ENCODE measurements around the gene LGALS3BP. TPM values are rescaled to one million over a fixed set of nuclear protein-coding genes. Genes with fewer than 3 reads are reported as not detected.
"Not testable (repeated sequence)": the region's sequence is repeated elsewhere in the genome, so short reads cannot be mapped to it uniquely, and the experiment has no call there.

The LGALS3BP gene
- total RNA-seq, 1 experiment from 2014 or later: 57.9 TPM

DNA sequence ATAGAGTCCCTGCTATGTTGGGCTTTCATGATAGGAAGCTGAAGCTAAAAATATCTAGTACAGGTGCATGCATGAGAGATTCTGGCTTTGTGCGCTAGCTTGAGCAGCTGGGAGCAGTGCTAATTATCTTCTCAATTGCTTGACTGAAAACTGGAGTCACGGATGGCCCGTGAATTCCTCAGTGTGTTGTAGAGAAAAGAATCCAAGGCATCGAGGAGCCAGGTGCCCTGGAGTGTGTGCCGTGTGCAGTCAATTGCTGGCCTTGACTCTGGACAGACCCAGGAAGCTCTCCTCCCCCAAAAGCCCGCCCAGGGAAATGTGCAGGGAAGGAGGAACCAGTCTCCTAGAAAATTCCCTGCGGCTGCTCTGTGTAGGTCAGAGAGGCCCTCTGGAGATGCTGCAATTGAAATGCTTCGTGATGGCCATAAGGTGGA, 14.2 kb downstream of the LGALS3BP start:
- ATAC-seq: no peak
- POLR2A ChIA-PET: interaction anchor here (0.6 kb wide), 1 partner anchor 390 kb away, joined by 3 read pairs; no protein-coding TSS in a partner anchor
- Mint-ChIP-seq H3K4me1 (no peaks in the 10 kb centered on the region), H3K36me3 (no peaks in the 10 kb centered on the region), H3K27me3 (ENCODE audit: low read depth) (no peaks in the 10 kb centered on the region; the same call in 1 of the 2 replicates), H3K4me3 (no peak overlapping the region), H3K9me3 (no peaks in the 10 kb centered on the region), H3K27ac (no peak overlapping the region)
- DNase-seq (ENCODE audit: low spot score): no peak
- CTCF ChIA-PET: interaction anchor here (0.6 to 2.1 kb wide), 6 partner anchors 9 to 789 kb away, joined by 3 to 10 read pairs (median 3); partner anchors contain the start of gene LGALS3BP
- TF ChIP-seq JAZF1 (CRISPR knock-in tag; IDR thresholded peaks at IDR 0.05): no peak
- TF ChIP-seq, protein P1, sequence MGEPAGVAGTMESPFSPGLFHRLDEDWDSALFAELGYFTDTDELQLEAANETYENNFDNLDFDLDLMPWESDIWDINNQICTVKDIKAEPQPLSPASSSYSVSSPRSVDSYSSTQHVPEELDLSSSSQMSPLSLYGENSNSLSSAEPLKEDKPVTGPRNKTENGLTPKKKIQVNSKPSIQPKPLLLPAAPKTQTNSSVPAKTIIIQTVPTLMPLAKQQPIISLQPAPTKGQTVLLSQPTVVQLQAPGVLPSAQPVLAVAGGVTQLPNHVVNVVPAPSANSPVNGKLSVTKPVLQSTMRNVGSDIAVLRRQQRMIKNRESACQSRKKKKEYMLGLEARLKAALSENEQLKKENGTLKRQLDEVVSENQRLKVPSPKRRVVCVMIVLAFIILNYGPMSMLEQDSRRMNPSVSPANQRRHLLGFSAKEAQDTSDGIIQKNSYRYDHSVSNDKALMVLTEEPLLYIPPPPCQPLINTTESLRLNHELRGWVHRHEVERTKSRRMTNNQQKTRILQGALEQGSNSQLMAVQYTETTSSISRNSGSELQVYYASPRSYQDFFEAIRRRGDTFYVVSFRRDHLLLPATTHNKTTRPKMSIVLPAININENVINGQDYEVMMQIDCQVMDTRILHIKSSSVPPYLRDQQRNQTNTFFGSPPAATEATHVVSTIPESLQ (CRISPR knock-in tag; IDR thresholded peaks at IDR 0.05): no peak
- TF ChIP-seq NFYB (CRISPR knock-in tag; conservative IDR thresholded peaks at IDR 0.05; ENCODE audit: low read depth): no peak
- TF ChIP-seq, protein P2, sequence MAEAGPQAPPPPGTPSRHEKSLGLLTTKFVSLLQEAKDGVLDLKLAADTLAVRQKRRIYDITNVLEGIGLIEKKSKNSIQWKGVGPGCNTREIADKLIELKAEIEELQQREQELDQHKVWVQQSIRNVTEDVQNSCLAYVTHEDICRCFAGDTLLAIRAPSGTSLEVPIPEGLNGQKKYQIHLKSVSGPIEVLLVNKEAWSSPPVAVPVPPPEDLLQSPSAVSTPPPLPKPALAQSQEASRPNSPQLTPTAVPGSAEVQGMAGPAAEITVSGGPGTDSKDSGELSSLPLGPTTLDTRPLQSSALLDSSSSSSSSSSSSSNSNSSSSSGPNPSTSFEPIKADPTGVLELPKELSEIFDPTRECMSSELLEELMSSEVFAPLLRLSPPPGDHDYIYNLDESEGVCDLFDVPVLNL (CRISPR knock-in tag; IDR thresholded peaks at IDR 0.05; ENCODE audit: borderline replicate concordance, low read depth): no peak
- TF ChIP-seq EMX1 (CRISPR knock-in tag; IDR thresholded peaks at IDR 0.05): no peak
- TF ChIP-seq, protein P3, sequence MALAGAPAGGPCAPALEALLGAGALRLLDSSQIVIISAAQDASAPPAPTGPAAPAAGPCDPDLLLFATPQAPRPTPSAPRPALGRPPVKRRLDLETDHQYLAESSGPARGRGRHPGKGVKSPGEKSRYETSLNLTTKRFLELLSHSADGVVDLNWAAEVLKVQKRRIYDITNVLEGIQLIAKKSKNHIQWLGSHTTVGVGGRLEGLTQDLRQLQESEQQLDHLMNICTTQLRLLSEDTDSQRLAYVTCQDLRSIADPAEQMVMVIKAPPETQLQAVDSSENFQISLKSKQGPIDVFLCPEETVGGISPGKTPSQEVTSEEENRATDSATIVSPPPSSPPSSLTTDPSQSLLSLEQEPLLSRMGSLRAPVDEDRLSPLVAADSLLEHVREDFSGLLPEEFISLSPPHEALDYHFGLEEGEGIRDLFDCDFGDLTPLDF (CRISPR knock-in tag; IDR thresholded peaks at IDR 0.05): no peak
- TF ChIP-seq MYBL2 (CRISPR knock-in tag; IDR thresholded peaks at IDR 0.05): no peak
- no peak for TF ChIP-seq ZNF281 (CRISPR knock-in tag; IDR thresholded peaks at IDR 0.05)
- no peak for TF ChIP-seq TEAD4 (CRISPR knock-in tag; IDR thresholded peaks at IDR 0.05)
- TF ChIP-seq RELA (CRISPR knock-in tag; IDR thresholded peaks at IDR 0.05; ENCODE audit: borderline replicate concordance): no peak
- no peak for TF ChIP-seq ZNF416 (CRISPR knock-in tag; IDR thresholded peaks at IDR 0.05)
- TF ChIP-seq KAT7 (CRISPR knock-in tag; IDR thresholded peaks at IDR 0.05; ENCODE audit: borderline replicate concordance): no peak
- TF ChIP-seq JUN (CRISPR knock-in tag; IDR thresholded peaks at IDR 0.05): no peak
- TF ChIP-seq NR2C2 (CRISPR knock-in tag; IDR thresholded peaks at IDR 0.05): no peak
- no peak for TF ChIP-seq SMAD4 (CRISPR knock-in tag; IDR thresholded peaks at IDR 0.05)
- TF ChIP-seq, protein P4, sequence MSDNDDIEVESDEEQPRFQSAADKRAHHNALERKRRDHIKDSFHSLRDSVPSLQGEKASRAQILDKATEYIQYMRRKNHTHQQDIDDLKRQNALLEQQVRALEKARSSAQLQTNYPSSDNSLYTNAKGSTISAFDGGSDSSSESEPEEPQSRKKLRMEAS (CRISPR knock-in tag; IDR thresholded peaks at IDR 0.05): no peak

GRCh38 chr17:78963378-78963777, 16.3 kb downstream of the LGALS3BP start:
- TF ChIP-seq E2F5 (CRISPR knock-in tag; IDR thresholded peaks at IDR 0.05) (no peak), SMAD3 (CRISPR knock-in tag; IDR thresholded peaks at IDR 0.05; ENCODE audit: borderline replicate concordance) (no peak), ZNF425 (CRISPR knock-in tag; conservative IDR thresholded peaks at IDR 0.05) (no peak), NR2C2 (CRISPR knock-in tag; IDR thresholded peaks at IDR 0.05) (no peak), MLX (CRISPR knock-in tag; IDR thresholded peaks at IDR 0.05) (no peak), ZNF671 (CRISPR knock-in tag; IDR thresholded peaks at IDR 0.05) (no peak), ZNF423 (CRISPR knock-in tag; IDR thresholded peaks at IDR 0.05) (no peak)
- H3K4me1 Mint-ChIP-seq: no peaks in the 10 kb centered on the region

GRCh38 chr17:78962984-78963348, 16.8 kb downstream of the LGALS3BP start:
- H3K36me3 Mint-ChIP-seq; H3K4me1 Mint-ChIP-seq; H3K27ac Mint-ChIP-seq; ATAC-seq; H3K4me3 Mint-ChIP-seq; H3K27me3 Mint-ChIP-seq (ENCODE audit: low read depth); POLR2A ChIA-PET; H3K9me3 Mint-ChIP-seq; DNase-seq (ENCODE audit: low spot score): not testable (repeated sequence)
- CTCF ChIA-PET: interaction anchor here (1.9 kb wide), 1 partner anchor 97 kb away, joined by 6 read pairs; no protein-coding TSS in a partner anchor

More at GRCh38 chr17:78963378-78963777, 16.3 kb downstream of the LGALS3BP start:
- ATAC-seq (no peak), DNase-seq (ENCODE audit: low spot score) (no peak)
- CTCF ChIA-PET: interaction anchor here (1.9 kb wide), 1 partner anchor 98 kb away, joined by 6 read pairs; no protein-coding TSS in a partner anchor
- POLR2A ChIA-PET: no interaction called here
- no peaks in the 10 kb centered on the region for H3K36me3 Mint-ChIP-seq
- H3K27ac Mint-ChIP-seq: no peak overlapping the region
- no peak overlapping the region for H3K4me3 Mint-ChIP-seq
- no peaks in the 10 kb centered on the region for H3K27me3 Mint-ChIP-seq (ENCODE audit: low read depth)
- no peaks in the 10 kb centered on the region for H3K9me3 Mint-ChIP-seq

All from WTC11 (cell line).